NCI-H2227 treated with DMSO at 0.1 percent for 48 hours (cell line): ENCODE measurements around the gene NKPD1.

Experiments used
- DNase-seq: peaks from one replicate; lab custom pipeline; 2025; lab: John Stamatoyannopoulos, UW

The NKPD1 gene, protein sequence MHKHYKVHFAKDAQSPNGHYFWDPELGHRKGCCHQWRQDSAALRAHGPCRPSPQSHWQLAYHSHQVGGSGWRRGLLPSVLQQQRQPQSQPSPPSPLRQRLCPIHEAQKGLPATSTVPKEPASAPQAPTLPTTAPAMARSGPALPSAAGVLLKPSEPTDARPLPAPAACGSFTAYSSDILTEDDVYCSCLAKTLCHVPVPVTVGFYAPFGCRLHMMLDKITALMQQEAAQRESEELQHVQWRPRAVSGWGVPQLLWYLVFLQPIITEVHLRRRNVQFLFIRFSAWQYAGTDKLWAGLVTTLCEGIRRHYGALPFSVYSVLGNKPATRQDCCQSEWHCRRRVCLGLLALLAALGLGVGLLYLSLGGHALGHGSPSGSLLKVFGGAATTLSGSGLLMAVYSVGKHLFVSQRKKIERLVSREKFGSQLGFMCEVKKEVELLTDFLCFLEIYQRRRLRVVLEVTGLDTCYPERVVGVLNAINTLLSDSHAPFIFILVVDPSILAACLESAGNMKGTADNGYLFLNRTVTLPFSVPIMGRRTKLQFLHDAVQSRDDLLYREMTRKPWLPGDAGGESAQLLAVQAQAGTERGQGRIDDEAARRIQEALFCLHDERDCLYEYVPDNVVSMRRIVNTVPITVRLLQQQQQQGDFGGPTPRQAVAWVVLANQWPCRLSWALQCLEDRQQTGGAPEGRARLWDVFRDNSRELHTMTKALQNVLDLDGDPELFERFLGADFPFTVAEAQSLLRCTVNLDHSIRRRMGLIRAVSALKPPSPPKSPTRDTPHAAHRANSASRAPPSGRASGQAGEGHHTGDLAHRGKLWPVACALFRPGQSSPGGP

DNA sequence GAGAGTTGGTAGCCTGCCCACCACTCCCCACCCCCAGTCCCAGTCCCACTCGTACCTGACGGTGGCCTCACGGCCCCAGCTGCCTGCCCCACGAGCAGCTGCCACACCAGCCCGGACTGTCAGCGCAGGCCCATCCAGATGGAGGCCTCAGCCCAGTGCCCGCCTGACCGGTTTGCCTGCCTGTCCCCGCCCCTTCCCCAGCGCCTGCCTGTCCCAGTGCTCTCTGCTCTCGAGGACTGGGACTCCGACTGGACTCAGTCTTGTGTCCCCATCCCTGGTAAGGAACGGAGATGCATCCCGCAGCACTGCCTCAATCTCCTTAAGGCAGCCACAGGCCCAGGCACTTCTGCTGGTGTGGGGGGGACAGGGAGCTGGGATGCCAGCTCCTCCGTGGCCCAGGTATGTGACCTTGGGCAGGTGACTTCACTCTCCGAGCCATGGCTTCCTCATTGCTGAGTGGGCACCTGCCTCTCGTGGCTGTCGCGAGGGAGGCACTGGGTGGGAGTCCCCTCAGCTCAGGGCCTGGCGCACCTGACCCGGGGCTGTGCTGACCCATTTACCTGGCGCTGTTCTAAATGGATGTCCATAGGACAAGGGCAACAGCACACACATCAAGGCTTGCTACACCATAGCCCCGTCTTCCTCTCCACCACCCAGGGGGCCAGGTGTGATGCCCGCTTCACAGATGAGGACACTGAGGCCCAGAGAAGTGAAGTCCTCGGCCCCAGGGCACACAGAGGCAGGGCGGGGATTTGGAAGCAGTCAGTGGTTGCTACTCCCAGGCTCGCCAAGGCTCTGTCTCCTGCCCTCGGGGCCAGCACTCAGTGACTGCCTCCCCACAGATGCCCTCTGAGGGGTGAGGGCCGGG lies at the start of gene NKPD1:
Gene NKPD1 (minus strand): TSS at position 113 of the 868 bp plus-strand sequence. CDS start 832 bp downstream, outside the sequence.
- DNase-seq: no peak

DNA sequence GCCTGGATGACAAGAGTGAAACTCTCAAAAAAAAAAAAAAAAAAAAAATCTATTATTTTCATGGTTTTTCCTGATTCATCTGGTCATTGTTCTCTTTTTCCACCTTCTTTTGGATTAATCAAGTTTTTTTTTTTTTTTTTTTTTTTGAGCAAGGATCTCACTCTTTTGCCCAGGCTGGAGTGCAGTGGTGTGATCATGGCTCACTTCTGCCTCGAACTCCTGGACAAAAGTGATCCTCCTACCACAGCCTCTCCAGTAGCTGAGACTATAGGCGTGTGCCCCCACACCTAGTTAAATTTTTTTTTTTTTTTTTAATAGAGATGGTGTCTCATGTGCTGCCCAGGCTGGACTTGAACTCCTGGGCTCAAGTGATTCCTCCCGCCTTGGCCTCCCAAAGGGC lies 45.5 kb upstream of the NKPD1 start:
- no peak for DNase-seq

DNA sequence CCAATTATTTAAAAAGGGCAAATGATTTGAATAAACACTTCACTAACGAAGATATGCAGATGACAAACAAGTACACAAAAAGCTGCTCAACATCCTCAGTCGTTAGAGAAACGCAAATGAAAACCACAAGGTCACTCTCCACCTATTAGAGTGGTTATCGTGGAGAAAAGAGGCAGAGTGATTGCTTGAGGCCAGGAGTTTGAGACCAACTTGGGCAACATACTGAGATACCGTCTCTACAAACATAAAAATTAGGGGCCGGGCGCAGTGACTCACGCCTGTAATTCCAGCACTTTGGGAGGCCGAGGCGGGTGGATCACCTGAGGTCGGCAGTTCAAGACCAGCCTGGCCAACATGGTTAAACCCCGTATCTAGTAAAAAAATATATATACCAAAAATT lies 45.0 kb upstream of the NKPD1 start:
- DNase-seq: no peak

DNA sequence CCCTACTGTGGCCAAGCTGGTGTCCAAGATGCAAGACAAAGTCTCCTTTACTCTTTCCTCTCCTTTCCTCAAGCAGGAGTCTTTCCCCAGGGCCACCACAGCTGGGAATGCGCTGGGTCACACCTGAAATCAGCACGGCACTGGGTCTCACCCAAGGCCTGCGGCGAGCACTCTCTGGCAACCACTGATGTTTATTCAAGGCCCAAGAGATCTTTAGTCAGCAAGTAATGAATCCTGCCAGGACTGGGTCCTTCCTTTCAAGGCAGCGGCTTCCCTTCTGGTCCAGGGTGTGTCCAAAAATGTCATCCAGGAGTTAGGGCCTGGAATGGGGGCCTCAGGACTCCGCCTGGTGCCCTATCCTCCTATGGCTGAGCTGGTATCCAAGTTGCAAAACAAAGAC lies 41.9 kb upstream of the NKPD1 start:
- no peak for DNase-seq

DNA sequence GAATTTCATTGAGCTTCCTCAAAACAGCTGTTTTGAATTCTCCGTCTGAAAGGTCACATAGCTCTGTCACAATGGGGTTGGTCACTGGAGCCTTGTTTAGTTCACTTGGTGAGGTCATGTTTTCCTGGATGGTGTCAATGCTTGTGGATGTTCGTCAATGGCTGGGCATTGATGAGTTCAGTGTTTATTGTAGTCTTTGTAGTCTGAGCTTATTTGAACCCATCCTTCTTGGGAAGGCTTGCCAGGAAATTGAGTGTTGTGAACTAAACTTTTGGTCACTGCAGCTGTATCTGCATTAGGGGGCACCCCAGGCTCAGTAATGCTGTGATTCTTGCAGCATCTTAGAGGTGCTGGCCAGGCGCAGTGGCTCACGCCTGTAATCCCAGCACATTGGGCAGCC lies 39.8 kb upstream of the NKPD1 start:
- no peak for DNase-seq

DNA sequence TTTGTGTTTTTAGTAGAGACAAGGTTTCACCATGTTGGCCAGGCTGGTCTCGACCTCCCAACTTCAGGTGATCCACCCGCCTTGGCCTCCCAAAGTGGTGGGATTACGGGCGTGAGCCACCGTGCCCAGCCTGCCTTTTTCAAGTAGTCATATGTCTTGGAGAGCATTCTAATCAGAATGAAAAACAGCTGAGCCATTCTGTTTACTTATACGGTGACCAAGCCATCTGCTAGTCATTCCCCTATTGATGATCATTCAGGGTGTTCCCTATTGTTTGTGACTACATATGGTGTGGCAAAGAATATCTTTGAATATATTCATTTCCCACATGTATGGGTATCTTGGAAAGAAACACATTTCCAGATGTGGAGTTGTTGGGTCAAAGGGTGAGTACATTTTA lies 35.0 kb upstream of the NKPD1 start:
- no peak for DNase-seq

DNA sequence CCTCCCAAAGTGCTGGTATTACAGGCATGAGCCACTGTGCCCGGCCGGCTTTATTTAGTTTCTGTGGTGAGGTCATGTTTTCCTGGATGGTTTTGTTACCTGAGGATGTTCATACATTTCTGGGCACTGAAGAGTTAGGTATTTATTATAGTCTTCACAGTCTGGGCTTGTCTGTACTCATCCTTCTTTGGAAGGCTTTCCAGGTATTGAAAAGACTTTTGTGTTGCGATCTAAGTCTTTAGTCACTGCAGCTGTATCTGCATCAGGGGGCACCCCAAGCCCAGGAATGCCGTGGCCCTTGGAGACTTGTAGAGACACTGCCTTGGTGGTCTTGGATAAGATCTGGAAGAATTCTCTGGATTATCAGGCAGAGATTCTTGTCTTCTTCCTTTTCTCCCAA lies 30.6 kb upstream of the NKPD1 start:
- DNase-seq: no peak

DNA sequence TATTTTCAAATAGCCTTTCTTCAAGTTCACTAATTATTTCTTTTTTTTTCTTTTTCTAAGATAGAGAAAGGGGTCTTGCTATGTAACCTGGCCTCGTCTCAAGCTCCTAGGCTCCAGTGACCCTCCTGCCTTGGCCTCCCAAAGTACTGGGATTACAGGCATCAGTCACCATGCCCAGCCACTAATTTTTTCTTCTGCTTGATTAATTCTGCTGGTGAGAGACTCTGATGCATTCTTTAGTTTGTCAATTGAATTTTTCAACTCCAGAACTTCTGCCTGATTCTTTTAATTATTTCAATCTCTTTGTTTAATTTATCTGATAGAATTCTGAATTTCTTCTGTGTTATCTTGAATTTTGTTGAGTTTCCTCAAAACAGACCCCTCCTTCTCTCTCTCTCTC lies 29.2 kb upstream of the NKPD1 start:
- DNase-seq: no peak

DNA sequence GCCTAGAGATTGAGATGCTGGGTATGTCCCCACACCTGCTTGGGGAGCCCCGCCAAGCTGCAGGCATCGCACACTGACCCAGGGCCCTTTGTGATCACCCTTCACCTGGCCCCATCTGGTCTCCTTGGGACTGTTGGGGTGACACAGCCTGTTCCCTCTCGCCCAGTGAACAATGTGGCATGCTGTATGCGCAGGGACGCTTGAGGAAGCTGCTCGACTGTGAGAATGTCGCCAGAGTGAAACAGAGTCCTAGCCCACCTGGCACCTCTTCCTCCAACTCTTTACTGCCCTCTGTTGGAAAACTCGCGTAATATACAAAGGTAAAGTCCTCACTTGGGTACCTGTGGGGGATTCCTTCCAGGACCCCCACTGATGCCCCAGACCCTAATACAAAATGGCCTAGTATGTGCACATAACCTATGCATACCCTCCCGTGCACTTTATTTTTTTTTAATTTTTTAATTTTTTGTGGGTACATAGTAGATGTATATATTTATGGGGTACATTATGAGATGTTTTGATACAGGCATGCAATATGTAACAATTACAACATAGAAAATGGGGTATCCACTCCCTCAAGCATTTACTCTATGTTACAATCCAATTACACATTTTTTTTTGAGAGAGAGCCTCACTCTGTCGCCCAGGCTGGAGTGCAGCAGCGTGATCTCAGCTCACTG lies 26.8 kb upstream of the NKPD1 start:
- DNase-seq: peak; percentile 1

DNA sequence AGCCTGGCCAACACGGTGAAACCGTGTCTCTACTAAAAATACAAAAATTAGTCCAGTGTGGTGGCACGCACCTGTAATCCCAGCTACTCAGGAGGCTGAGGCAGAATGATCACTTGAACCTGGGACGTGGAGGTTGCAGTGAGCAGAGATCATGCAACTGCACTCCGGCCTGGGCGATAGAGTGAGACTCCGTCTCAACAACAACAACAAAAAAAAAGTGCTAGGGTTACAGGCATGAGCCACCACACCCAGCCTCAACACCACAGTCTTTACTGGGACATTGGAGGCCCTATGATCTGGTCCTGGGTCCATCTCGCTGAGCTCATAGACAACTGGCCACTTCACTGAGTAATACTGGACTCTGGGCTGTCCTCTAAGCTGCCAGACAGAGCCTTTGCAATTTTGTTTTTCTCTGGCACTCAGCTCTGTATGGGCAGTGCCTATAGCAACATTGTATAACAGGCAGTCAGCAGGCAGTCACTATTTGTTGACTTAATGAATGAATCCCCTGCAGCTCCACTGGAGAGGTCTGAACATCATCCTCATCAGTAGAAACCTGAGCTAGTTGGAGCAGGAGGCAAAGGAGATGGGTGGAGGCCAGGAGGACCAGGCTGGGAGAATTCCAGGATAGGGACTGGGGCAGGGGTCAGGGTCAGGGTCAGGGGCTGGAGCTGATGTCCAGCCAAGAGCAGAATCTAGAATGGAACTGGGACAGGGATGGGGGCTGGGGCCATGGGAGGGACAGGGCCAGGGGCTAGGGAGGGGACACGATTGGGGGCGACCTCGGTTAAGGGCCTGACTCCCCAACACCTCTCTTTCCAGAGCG lies 25.9 kb upstream of the NKPD1 start:
- DNase-seq: no peak

DNA sequence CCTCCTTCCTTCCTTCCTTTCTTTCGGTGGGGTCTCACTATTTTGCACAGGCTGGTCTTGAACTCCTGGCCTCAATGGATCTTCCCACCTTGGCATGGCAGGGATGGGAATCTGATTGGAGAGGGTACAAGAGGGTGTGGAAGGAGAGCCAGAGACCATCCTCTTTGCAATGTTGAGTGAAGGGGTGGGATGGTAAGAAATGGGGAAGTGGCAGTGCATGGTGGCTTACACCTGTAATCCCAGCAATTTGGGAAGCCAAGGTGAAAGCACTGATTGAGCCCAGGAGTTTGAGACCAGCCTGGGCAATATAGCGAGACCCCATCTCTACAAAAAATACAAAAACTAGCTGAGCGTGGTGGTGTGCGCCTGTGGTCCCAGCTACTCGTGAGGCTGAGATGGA lies 23.3 kb upstream of the NKPD1 start:
- DNase-seq: no peak

DNA sequence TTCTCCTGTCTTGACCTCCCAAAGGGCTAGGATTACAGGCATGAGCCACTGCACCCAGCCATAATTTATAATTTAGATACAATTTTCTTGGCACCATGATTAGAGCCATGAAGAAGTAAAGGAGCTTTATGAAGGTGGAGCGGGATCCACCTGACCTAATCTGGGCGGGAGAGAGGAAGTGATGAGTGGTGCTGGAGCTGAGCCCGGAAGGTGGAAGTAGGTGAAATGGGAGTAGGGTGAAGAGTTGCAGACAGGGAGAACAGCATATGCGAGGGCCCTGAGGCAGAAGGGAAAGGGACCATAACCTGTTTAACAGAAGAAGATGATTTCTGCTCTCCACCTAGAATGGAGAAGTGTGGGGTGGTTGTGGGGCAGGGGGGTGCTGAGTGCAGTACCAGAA lies 22.0 kb upstream of the NKPD1 start:
- DNase-seq: no peak

DNA sequence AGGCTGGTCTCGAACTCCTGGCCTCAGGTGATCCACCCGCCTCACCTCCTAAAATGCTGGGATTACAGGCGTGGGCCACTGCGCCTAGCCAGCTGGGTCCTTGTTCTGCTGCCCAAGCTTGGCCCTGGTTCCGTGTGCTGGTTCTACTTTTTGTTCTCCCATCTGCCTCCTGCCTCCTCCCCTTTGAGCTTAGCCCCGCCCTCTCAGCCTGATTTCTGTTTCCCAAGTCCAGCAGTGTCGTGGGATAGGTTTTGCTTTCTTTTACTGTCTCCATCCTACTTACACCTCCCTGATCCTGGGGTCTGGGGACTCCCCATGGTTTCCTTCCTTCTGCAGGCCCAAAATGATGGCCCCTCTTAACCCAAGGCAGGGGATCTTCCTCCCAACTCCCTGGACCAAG lies 20.2 kb upstream of the NKPD1 start:
- no peak for DNase-seq

DNA sequence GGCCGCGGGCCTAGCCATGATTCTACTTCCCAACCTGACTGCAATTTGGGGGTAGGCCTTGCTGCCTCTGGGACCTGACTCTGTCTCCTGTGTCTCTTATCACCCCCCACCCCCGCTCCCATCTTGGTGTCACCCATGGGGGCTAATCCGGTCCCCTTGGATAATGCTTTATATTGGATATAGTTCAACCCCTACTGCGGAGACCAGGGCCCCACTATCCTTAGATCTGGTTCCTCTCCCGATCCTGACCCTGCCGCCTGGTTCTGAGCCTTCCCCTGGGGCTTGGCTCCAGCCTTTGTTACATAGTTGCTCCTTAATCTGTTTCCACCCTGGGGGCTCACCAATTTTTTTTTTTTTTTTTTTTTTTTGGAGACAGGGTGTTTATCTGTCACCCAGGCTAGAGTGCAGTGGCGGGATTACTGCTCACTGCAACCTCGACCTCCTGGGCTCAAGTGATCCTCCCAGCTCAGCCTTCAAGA lies 19.1 kb upstream of the NKPD1 start:
- DNase-seq: no peak

DNA sequence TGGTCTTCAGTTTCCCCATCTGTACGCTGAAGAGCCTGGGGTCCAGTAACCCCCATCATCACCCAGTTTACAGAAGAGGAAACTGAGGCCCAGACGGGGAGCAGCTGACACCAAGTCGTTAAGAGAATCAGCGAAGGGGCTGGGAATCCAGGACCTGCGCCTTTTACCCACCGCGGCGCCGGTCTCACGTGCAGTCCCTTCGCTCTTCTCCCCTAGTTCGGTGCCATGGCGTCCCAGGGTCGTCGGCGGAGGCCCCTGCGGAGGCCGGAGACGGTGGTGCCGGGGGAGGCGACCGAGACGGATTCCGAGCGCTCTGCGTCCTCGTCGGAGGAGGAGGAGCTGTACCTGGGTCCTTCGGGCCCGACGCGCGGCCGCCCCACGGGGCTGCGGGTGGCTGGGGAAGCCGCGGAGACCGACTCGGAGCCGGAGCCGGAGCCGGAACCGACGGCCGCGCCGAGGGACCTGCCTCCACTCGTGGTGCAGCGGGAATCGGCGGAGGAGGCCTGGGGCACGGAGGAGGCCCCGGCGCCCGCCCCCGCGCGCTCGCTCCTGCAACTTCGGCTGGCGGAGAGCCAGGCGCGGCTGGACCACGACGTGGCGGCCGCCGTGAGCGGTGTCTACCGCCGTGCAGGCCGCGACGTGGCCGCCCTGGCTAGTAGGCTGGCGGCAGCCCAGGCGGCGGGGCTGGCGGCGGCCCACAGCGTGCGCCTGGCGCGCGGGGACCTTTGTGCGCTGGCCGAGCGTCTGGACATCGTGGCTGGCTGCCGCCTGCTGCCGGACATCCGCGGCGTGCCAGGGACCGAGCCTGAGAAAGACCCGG lies 18.5 kb upstream of the NKPD1 start:
- DNase-seq: no peak

DNA sequence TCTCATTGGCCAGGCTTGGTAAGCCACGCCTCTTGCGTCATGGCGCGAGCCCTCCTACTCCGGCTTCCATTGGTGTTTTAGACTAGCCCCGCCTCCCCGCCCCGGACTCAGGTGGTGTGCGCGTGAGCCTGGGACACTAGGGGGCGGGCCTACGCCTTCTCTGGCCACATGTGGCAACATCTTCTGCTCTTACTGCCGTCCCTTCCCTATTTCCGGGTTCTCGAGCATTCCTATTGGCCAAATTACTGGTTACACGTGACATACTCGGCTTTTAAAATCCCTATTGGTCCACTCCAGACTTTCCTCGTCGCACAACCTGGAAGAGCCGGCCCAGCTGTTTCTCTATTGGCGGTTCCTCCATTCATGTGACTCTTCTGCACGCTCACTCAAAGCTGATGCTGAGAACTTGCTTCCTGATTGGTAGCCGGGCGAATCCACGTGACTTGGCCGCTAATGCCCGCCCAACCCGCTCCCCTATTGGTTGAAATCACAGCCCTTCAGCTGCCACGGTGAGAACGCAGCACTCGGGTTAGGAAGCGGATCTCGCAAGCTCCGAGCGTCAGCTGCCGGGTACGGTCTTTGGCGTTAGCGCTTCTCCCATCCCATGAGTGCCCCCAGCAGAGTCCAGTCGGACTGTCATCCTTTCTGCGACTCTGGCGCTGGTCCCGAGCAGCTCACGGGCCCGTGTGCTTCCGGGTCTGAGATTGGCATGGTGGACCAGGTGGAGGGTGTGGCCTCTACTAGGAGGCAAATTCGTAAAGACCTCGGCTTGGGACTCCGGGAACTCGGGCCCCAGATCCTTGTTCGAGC lies 17.7 kb upstream of the NKPD1 start, which contains the start of gene BLOC1S3:
Gene BLOC1S3 (plus strand): TSS at position 523 of the 810 bp plus-strand sequence. CDS start 513 bp downstream, outside the sequence.
- DNase-seq: peak; percentile 99

DNA sequence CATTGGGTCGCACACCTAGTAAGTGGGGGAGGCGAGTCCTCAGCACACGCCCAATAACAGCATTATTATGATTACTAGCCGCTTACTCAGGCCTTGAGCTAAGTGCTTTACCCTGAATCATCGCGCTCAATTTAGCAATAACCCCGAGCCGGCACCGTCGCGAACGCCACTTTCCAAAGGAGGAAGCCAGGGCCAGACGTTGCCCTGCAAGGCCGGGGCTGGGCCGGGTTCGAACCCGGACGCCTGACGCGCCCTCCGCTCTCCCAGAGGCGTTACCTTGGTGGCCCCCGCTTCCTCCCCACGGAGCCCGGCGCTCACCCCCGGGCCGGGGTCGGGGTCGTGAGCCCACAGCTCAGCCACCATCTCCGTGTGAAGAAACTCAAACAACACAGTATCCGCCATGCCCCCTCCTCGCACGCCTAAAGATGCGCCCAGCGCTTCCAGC lies 17.1 kb upstream of the NKPD1 start, which contains the start of gene TRAPPC6A:
Gene TRAPPC6A (minus strand): TSS at position 421 of the 445 bp plus-strand sequence. CDS start 19 bp downstream, at position 402.
- DNase-seq: peak; percentile 56

DNA sequence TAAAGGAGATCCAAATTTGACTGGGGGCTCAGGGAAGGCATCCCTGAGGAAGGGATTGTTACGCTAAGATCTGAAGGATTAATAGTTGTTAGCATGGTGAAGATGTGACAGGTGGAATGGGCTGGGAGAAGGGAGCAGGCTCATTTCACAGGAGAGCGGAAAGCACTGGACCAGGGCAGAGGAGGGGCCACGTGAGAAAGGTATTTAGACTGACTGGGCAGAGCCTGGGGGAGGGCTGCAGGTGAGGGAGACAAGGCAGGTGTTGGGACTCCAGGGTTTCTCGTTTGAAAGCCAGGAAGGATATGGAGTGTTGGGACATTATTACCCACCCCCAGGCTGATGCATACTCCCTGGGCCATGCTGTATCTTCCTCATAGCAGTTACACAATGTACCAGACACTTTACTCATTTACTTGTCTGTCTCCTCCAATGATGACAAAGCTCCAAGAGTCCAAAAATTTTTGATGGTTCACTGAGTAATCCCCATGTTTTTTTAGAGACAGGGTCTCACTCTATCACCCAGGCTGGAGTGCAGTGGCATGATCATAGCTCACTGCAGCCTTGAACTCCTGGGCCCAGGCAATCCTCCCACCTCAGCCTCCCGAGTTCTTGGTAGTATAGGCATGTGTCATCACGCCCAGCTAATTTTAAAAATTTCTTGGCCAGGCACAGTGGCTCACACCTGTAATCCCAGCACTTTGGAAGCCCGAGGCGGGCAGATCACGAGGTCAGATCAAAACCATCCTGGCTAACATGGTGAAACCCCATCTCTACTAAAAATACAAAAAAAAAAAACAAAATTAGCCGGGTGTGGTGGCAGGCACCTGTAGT lies 14.9 kb upstream of the NKPD1 start:
- no peak for DNase-seq
